ENCODE results near the gene NANOG. TPM values are rescaled to one million over a fixed set of nuclear protein-coding genes. Genes with fewer than 3 reads are reported as not detected.
"Not testable (repeated sequence)": the region's sequence is repeated elsewhere in the genome, so short reads cannot be mapped to it uniquely, and the experiment has no call there.

The NANOG gene
- total RNA-seq, 1 experiment from 2014 or later, result not detected

- intact Hi-C loops (cut with micrococcal nuclease; ENCODE audit: unreplicated experiment), result no loop called here
- no peak for DNase-seq
- H3F3A ChIP-seq (ENCODE audit: insufficient read depth, low read depth), result no peaks in the 10 kb centered on the region
- no peaks in the 10 kb centered on the region for H3K9me3 ChIP-seq (ENCODE audit: insufficient read depth, low read depth)
- BruUV-seq (replicated peaks), result no TSS peak
- H3K36me3 ChIP-seq (ENCODE audit: low read depth), result no peaks in the 10 kb centered on the region
- ChIA-PET POLR2A (ENCODE audit: unreplicated experiment) (no interaction called here), CTCF (no interaction called here)
- H4K20me1 ChIP-seq (ENCODE audit: insufficient read depth), result no peaks in the 10 kb centered on the region
- H3K4me1 ChIP-seq (replicated peaks; ENCODE audit: insufficient read depth), result no peaks in the 10 kb centered on the region
- no peak for TF ChIP-seq EZH2 (IDR thresholded peaks at IDR 0.05; ENCODE audit: low read depth)
- TF ChIP-seq CTCF (conservative IDR thresholded peaks at IDR 0.05), result no peak
- no peak overlapping the region for H2AFZ ChIP-seq
- no peak overlapping the region for H3K27ac ChIP-seq
- H3K4me2 ChIP-seq, result no peak overlapping the region
- H3K27me3 ChIP-seq (ENCODE audit: insufficient read depth, low read depth), result no peaks in the 10 kb centered on the region
- H3K79me2 ChIP-seq (ENCODE audit: low read depth), result no peaks in the 10 kb centered on the region
- no peaks in the 10 kb centered on the region for H3K9me2 ChIP-seq (ENCODE audit: insufficient read depth)
- no peak overlapping the region for H3K4me3 ChIP-seq
Measured at GRCh38 chr12:7749442-7749841, 39.8 kb upstream of the NANOG start.

DNA sequence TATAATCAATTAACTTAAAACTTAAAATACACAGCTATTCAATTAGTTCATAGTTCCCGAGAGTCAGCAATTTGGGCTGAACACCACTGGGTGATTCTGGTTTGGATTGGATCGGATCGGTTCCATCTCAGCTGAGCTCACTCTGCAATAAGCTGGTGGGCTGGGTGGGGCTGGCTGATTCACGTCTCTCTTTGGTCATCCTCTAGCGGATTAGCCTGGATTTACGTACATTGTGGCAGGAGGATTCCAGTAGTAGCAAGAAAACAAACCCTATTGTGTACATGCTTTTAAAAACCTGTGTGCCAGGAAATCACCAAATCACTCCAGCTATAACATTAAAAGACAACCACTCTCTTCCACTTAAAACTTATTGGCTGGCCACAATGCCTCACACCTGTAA, 38.9 kb upstream of the NANOG start:
- ChIA-PET CTCF (no interaction called here), POLR2A (ENCODE audit: unreplicated experiment) (no interaction called here)
- TF ChIP-seq CTCF (conservative IDR thresholded peaks at IDR 0.05) (no peak), EZH2 (IDR thresholded peaks at IDR 0.05; ENCODE audit: low read depth) (no peak)
- no peaks in the 10 kb centered on the region for H3K9me3 ChIP-seq (ENCODE audit: insufficient read depth, low read depth)
- H3K27ac ChIP-seq, result no peak overlapping the region
- H3K4me2 ChIP-seq, result no peak overlapping the region
- no peaks in the 10 kb centered on the region for H4K20me1 ChIP-seq (ENCODE audit: insufficient read depth)
- no peaks in the 10 kb centered on the region for H3K79me2 ChIP-seq (ENCODE audit: low read depth)
- H3K9me2 ChIP-seq (ENCODE audit: insufficient read depth), result no peaks in the 10 kb centered on the region
- intact Hi-C loops (cut with micrococcal nuclease; ENCODE audit: unreplicated experiment), result no loop called here
- H3K27me3 ChIP-seq (ENCODE audit: insufficient read depth, low read depth), result no peaks in the 10 kb centered on the region
- H3K36me3 ChIP-seq (ENCODE audit: low read depth), result no peaks in the 10 kb centered on the region
- H3F3A ChIP-seq (ENCODE audit: insufficient read depth, low read depth), result no peaks in the 10 kb centered on the region
- no peak overlapping the region for H3K4me3 ChIP-seq
- BruUV-seq (replicated peaks), result no TSS peak
- no peak overlapping the region for H2AFZ ChIP-seq
- no peaks in the 10 kb centered on the region for H3K4me1 ChIP-seq (replicated peaks; ENCODE audit: insufficient read depth)
- DNase-seq, result no peak

GRCh38 chr12:7751394-7751793, 37.8 kb upstream of the NANOG start:
- TF ChIP-seq CTCF (conservative IDR thresholded peaks at IDR 0.05) (no peak), EZH2 (IDR thresholded peaks at IDR 0.05; ENCODE audit: low read depth) (no peak)
- no peak overlapping the region for H3K27ac ChIP-seq
- BruUV-seq (replicated peaks), result no TSS peak
- H3K4me1 ChIP-seq (replicated peaks; ENCODE audit: insufficient read depth), result no peaks in the 10 kb centered on the region
- no peaks in the 10 kb centered on the region for H3K9me2 ChIP-seq (ENCODE audit: insufficient read depth)
- no peaks in the 10 kb centered on the region for H3K27me3 ChIP-seq (ENCODE audit: insufficient read depth, low read depth)
- intact Hi-C loops (cut with micrococcal nuclease; ENCODE audit: unreplicated experiment), result no loop called here
- no peaks in the 10 kb centered on the region for H4K20me1 ChIP-seq (ENCODE audit: insufficient read depth)
- ChIA-PET POLR2A (ENCODE audit: unreplicated experiment) (no interaction called here), CTCF (no interaction called here)
- no peak overlapping the region for H3K4me3 ChIP-seq
- no peaks in the 10 kb centered on the region; the same call in 1 of the 2 replicates for H3K9me3 ChIP-seq (ENCODE audit: insufficient read depth, low read depth)
- no peaks in the 10 kb centered on the region for H3K36me3 ChIP-seq (ENCODE audit: low read depth)
- DNase-seq, result no peak
- no peak overlapping the region for H2AFZ ChIP-seq
- no peaks in the 10 kb centered on the region for H3F3A ChIP-seq (ENCODE audit: insufficient read depth, low read depth)
- H3K79me2 ChIP-seq (ENCODE audit: low read depth), result no peaks in the 10 kb centered on the region
- H3K4me2 ChIP-seq, result no peak overlapping the region

GRCh38 chr12:7751941-7752922, 37.0 kb upstream of the NANOG start:
- BruUV-seq (replicated peaks); H3F3A ChIP-seq (ENCODE audit: insufficient read depth, low read depth); H3K9me3 ChIP-seq (ENCODE audit: insufficient read depth, low read depth); H3K4me2 ChIP-seq; H4K20me1 ChIP-seq (ENCODE audit: insufficient read depth); H3K4me1 ChIP-seq (replicated peaks; ENCODE audit: insufficient read depth); DNase-seq; H3K9me2 ChIP-seq (ENCODE audit: insufficient read depth); H2AFZ ChIP-seq; POLR2A ChIA-PET (ENCODE audit: unreplicated experiment); intact Hi-C loops (cut with micrococcal nuclease; ENCODE audit: unreplicated experiment); H3K36me3 ChIP-seq (ENCODE audit: low read depth); H3K4me3 ChIP-seq; H3K79me2 ChIP-seq (ENCODE audit: low read depth); H3K27ac ChIP-seq; H3K27me3 ChIP-seq (ENCODE audit: insufficient read depth, low read depth): not testable (repeated sequence)
- CTCF ChIA-PET, result interaction anchor here (0.7 kb wide), 1 partner anchor 33 kb away, joined by 4 read pairs; no protein-coding TSS in a partner anchor

DNA sequence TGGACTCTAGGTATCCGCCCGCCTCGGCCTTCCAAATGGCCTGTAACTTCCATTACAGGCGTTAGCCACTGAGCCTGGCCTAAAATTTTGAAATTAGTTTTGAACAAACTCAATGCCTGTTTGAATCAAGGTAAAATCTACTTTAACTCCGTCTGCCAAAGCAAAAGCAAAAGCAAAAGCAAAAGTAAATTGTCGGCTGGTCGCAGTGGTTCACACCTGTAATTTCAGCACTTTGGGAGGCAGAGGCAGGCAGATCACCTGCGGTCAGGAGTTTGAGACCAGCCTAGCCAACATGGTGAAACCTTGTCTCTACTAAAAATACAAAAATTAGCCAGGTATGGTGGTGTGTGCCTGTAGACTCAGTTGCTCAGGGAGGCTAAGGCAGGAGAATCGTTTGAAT, 33.5 kb upstream of the NANOG start:
- DNase-seq; H3K4me3 ChIP-seq; H3K79me2 ChIP-seq (ENCODE audit: low read depth); POLR2A ChIA-PET (ENCODE audit: unreplicated experiment); H3K4me1 ChIP-seq (replicated peaks; ENCODE audit: insufficient read depth); H3F3A ChIP-seq (ENCODE audit: insufficient read depth, low read depth); H3K36me3 ChIP-seq (ENCODE audit: low read depth); intact Hi-C loops (cut with micrococcal nuclease; ENCODE audit: unreplicated experiment); BruUV-seq (replicated peaks); H3K4me2 ChIP-seq; H2AFZ ChIP-seq; H3K9me2 ChIP-seq (ENCODE audit: insufficient read depth); H3K27me3 ChIP-seq (ENCODE audit: insufficient read depth, low read depth); H3K27ac ChIP-seq; H3K9me3 ChIP-seq (ENCODE audit: insufficient read depth, low read depth); H4K20me1 ChIP-seq (ENCODE audit: insufficient read depth): not testable (repeated sequence)
- CTCF ChIA-PET, result interaction anchor here (0.7 kb wide), 1 partner anchor 208 kb away, joined by 5 read pairs; no protein-coding TSS in a partner anchor

All from PC-9 (cell line).